IMR-90 (cell line): ENCODE measurements around the gene MDFI. TPM values are rescaled to one million over a fixed set of nuclear protein-coding genes. Genes with fewer than 3 reads are reported as not detected.

Experiments
- ATAC-seq: fragments of 200-7000 bp; cut with Tn5 transposase; 2 replicates; pipeline ENCODE4 v1.9.1; 2020; ENCODE audit warnings: low read depth, mild to moderate bottlenecking, moderate library complexity
- BruUV-seq: library from RNA; stranded (reverse); fragments of 400-500 nt; replicated peaks from 2 replicates; lab custom pipeline; 2021; lab: Mats Ljungman, UMichigan
- CTCF ChIA-PET: fragments of 300-600 bp; formaldehyde crosslinking; extraction: SDS; loops from one replicate; lab custom pipeline; 2021; ENCODE audit warnings: antibody characterized with exemption; lab: Yijun Ruan, JAX
- POLR2A ChIA-PET: fragments of 300-600 bp; sonication (Branson Sonifier 250); formaldehyde crosslinking; loops from one replicate; lab custom pipeline; 2022; ENCODE audit warnings: antibody characterized with exemption; ENCODE audit not compliant: unreplicated experiment; lab: Charles Lee
- DNase-seq: peaks from one replicate; pipeline ENCODE4 v3.0.0; 2013
- H2AFZ ChIP-seq: replicated peaks from 2 replicates; pipeline ENCODE3; 2013; ENCODE audit warnings: low read length, mild to moderate bottlenecking; ENCODE audit not compliant: poor library complexity
- H2AK5ac ChIP-seq: 2 replicates; pipeline ENCODE4 v1.6.1; 2013; ENCODE audit warnings: low read depth, low read length, inconsistent platforms
- H2AK9ac ChIP-seq: replicated peaks from 2 replicates; pipeline ENCODE3; 2013; ENCODE audit warnings: mild to moderate bottlenecking, low read depth, low read length, moderate library complexity; ENCODE audit not compliant: poor library complexity
- H2BK120ac ChIP-seq: 2 replicates; pipeline ENCODE4 v1.6.1; 2013; ENCODE audit warnings: low read depth, low read length, inconsistent platforms
- H2BK15ac ChIP-seq: 3 replicates; pipeline ENCODE4 v1.6.1; 2013; ENCODE audit warnings: low read depth, low read length, inconsistent platforms
- H2BK20ac ChIP-seq: 2 replicates; pipeline ENCODE4 v1.6.1; 2013; ENCODE audit warnings: low read depth, mild to moderate bottlenecking, inconsistent platforms, low read length, moderate library complexity
- H2BK5ac ChIP-seq: 2 replicates; pipeline ENCODE4 v1.6.1; 2013; ENCODE audit warnings: mild to moderate bottlenecking, low read depth, low read length, inconsistent platforms; ENCODE audit not compliant: poor library complexity, severe bottlenecking
- H3K14ac ChIP-seq: replicated peaks from 2 replicates; pipeline ENCODE4 v1.6.1; 2013; ENCODE audit warnings: low read depth, low read length, inconsistent platforms
- H3K18ac ChIP-seq: 2 replicates; pipeline ENCODE4 v1.6.1; 2013; ENCODE audit warnings: low read depth, low read length, control low read depth
- H3K23ac ChIP-seq: 2 replicates; pipeline ENCODE4 v1.6.1; 2013; ENCODE audit warnings: low read depth, low read length, inconsistent platforms
- H3K27ac ChIP-seq: 2 replicates; pipeline ENCODE4 v1.5.1; 2013; ENCODE audit warnings: mild to moderate bottlenecking, control low read depth, low read length; ENCODE audit not compliant: insufficient read depth
- H3K27me3 ChIP-seq: 2 replicates; pipeline ENCODE4 v1.6.1; 2013; ENCODE audit warnings: low read length; ENCODE audit not compliant: control insufficient read depth, insufficient read depth
- H3K36me3 ChIP-seq: 2 replicates; pipeline ENCODE4 v1.6.1; 2013; ENCODE audit warnings: low read length, mixed read lengths; ENCODE audit not compliant: control insufficient read depth, insufficient read depth
- H3K4ac ChIP-seq: 2 replicates; pipeline ENCODE4 v1.6.1; 2013; ENCODE audit warnings: low read depth, low read length, inconsistent platforms
- H3K4me1 ChIP-seq: 2 replicates; pipeline ENCODE4 v1.6.1; 2013; ENCODE audit warnings: low read length, mixed read lengths; ENCODE audit not compliant: control insufficient read depth, insufficient read depth
- H3K4me2 ChIP-seq: 2 replicates; pipeline ENCODE4 v1.6.1; 2013; ENCODE audit warnings: low read depth, mild to moderate bottlenecking, control low read depth, low read length, moderate library complexity
- H3K4me3 ChIP-seq: 2 replicates; pipeline ENCODE4 v1.5.1; 2013; ENCODE audit warnings: low read depth, mild to moderate bottlenecking, control low read depth, low read length, moderate library complexity; ENCODE audit not compliant: insufficient read depth
- H3K56ac ChIP-seq: 2 replicates; pipeline ENCODE4 v1.6.1; 2013; ENCODE audit warnings: low read length, inconsistent platforms; ENCODE audit not compliant: insufficient read depth; ENCODE audit errors: extremely low read depth
- H3K79me1 ChIP-seq, 2 experiments: 2 replicates each; pipeline ENCODE4 v1.6.1; 2013; ENCODE audit warnings: low read length in 2 of 2, inconsistent platforms in 1 of 2, low read depth in 1 of 2
- H3K9ac ChIP-seq: 2 replicates; pipeline ENCODE4 v1.6.1; 2013; ENCODE audit warnings: low read depth, low read length, control low read depth
- H3K9me1 ChIP-seq: 2 replicates; pipeline ENCODE4 v1.6.1; 2013; ENCODE audit warnings: low read length, inconsistent platforms; ENCODE audit not compliant: insufficient read depth
- H3K9me3 ChIP-seq: 2 replicates; pipeline ENCODE4 v1.6.1; 2013; ENCODE audit warnings: low read length; ENCODE audit not compliant: control insufficient read depth, insufficient read depth
- H4K20me1 ChIP-seq: 2 replicates; pipeline ENCODE4 v1.6.1; 2013; ENCODE audit warnings: low read length, inconsistent platforms; ENCODE audit not compliant: insufficient read depth
- H4K5ac ChIP-seq: 2 replicates; pipeline ENCODE4 v1.6.1; 2013; ENCODE audit warnings: mild to moderate bottlenecking, low read depth, low read length, control low read depth
- H4K8ac ChIP-seq, 2 experiments: 2 replicates each; pipeline ENCODE4 v1.6.1; 2013; ENCODE audit warnings: low read depth in 2 of 2, low read length in 2 of 2, control low read depth in 1 of 2, inconsistent platforms in 1 of 2
- H4K91ac ChIP-seq: 2 replicates; pipeline ENCODE4 v1.6.1; 2013; ENCODE audit warnings: low read depth, low read length, inconsistent platforms; ENCODE audit not compliant: insufficient read depth
- BHLHE40 ChIP-seq: fragments of 150-350 bp; IDR thresholded peaks from 2 replicates; pipeline ENCODE4 v1.6.1; 2016; ENCODE audit warnings: mild to moderate bottlenecking, low read depth, low read length
- CEBPB ChIP-seq: IDR thresholded peaks from 2 replicates; pipeline ENCODE4 v1.6.1; 2012; ENCODE audit warnings: low read depth, low read length, improper control_type of control experiment
- CHD1 ChIP-seq: IDR thresholded peaks from 2 replicates; pipeline ENCODE4 v1.6.1; 2012; ENCODE audit warnings: low read depth, low read length, improper control_type of control experiment
- CTCF ChIP-seq: conservative IDR thresholded peaks from 2 replicates; pipeline ENCODE4 v1.5.1; 2012; ENCODE audit warnings: mild to moderate bottlenecking, low read depth, low read length, improper control_type of control experiment
- ELK1 ChIP-seq: fragments of 150-350 bp; IDR thresholded peaks from 2 replicates; pipeline ENCODE4 v1.6.1; 2016; ENCODE audit warnings: low read depth, mild to moderate bottlenecking, low read length, moderate library complexity, borderline replicate concordance
- FOS ChIP-seq: fragments of 150-350 bp; IDR thresholded peaks from 2 replicates; pipeline ENCODE4 v1.6.1; 2016; ENCODE audit warnings: low read depth, low read length
- MAFK ChIP-seq: IDR thresholded peaks from 2 replicates; pipeline ENCODE4 v1.6.1; 2012; ENCODE audit warnings: low read depth, low read length, improper control_type of control experiment
- MAZ ChIP-seq: IDR thresholded peaks from 2 replicates; pipeline ENCODE4 v1.6.1; 2012; ENCODE audit warnings: low read depth, mild to moderate bottlenecking, low read length, improper control_type of control experiment, moderate library complexity, borderline replicate concordance
- MXI1 ChIP-seq: IDR thresholded peaks from 2 replicates; pipeline ENCODE4 v1.6.1; 2012; ENCODE audit warnings: low read depth, mild to moderate bottlenecking, low read length, moderate library complexity, borderline replicate concordance
- POLR2A ChIP-seq: IDR thresholded peaks from 2 replicates; pipeline ENCODE4 v1.6.1; 2012; ENCODE audit warnings: mild to moderate bottlenecking, low read depth, low read length
- RAD21 ChIP-seq: IDR thresholded peaks from 2 replicates; pipeline ENCODE4 v1.6.1; 2012; ENCODE audit warnings: low read length, improper control_type of control experiment
- RCOR1 ChIP-seq: IDR thresholded peaks from 2 replicates; pipeline ENCODE4 v1.6.1; 2012; ENCODE audit warnings: mild to moderate bottlenecking, low read length, improper control_type of control experiment; ENCODE audit not compliant: insufficient replicate concordance
- WGBS, 2 experiments: methylation state at CpG; one replicate each; pipeline versions ENCODE4 v1.1.5 to v1.1.7; 2013; ENCODE audit warnings: missing lambda C conversion rate in 2 of 2; ENCODE audit not compliant: insufficient read length in 1 of 2; ENCODE audit errors: extremely low coverage in 2 of 2; 5-methylcytosine and 5-hydroxymethylcytosine counted together
- dilution Hi-C: fragments of 300-500 bp; cut with HindIII; formaldehyde crosslinking; loops from one replicate; pipeline ENCODE4 v1.14.3; 2018; ENCODE audit warnings: low sequenced_read_pairs; ENCODE audit not compliant: unreplicated experiment
- in situ Hi-C: fragments of 300-500 bp; cut with MboI; formaldehyde crosslinking; loops from 3 replicates; pipeline ENCODE4 v1.14.3; 2019; ENCODE audit warnings: low sequenced_read_pairs, inconsistent platforms, mixed read lengths
- intact Hi-C: fragments of 100-400 bp; cut with micrococcal nuclease; formaldehyde crosslinking; loops from 2 replicates; pipeline ENCODE4 v1.10.0; 2022
- polyA plus RNA-seq, 3 experiments: library from polyadenylated mRNA; depleted of rRNA; stranded (reverse); fragments of >200 nt; gene quantifications; 2 replicates each; pipeline ENCODE4 v1.2.3, GENCODE V29; 2012; ENCODE audit warnings: low replicate concordance in 1 of 3
- total RNA-seq: library from RNA; depleted of rRNA; stranded (reverse); fragments of >200 nt; gene quantifications from 2 replicates; pipeline ENCODE4 v1.2.3, GENCODE V29; 2012

The MDFI gene
- total and polyA plus RNA-seq, 2 of the 4 experiments (the other 2 are of a cell fraction): 0.18 to 0.29 TPM

GRCh38 chr6:41690541-41691330, 52.5 kb downstream of the MDFI start (continued):
- TF ChIP-seq FOS: no peak

GRCh38 chr6:41691426-41692079, 53.3 kb downstream of the MDFI start:
- H3K56ac ChIP-seq: no peak overlapping the region
- WGBS, 2 experiments: 82% methylated on average over 5 of the region's 8 CpGs; no CpG with 5 or more reads in 1 of the 2 experiments
- CTCF ChIA-PET: no interaction called here
- TF ChIP-seq CHD1: no peak
- no peak for TF ChIP-seq MAZ
- no peak for TF ChIP-seq POLR2A
- TF ChIP-seq CEBPB: no peak
- TF ChIP-seq BHLHE40: no peak
- no peak for TF ChIP-seq ELK1
- no peak for TF ChIP-seq RAD21
- no peak for TF ChIP-seq CTCF
- no peak for TF ChIP-seq RCOR1
- TF ChIP-seq MXI1: no peak
- TF ChIP-seq MAFK: no peak

More at GRCh38 chr6:41691426-41692079, 53.3 kb downstream of the MDFI start:
- Histone ChIP-seq H4K20me1 (no peaks in the 10 kb centered on the region; the same call in 1 of the 2 replicates), H3K79me1 (no peaks in the 10 kb centered on the region), H2AFZ (no peak overlapping the region), H3K4ac (no peak overlapping the region), H4K8ac (no peak overlapping the region), H2AK9ac (no peak overlapping the region), H2BK120ac (no peak overlapping the region), H3K23ac (no peak overlapping the region), H3K4me2 (no peak overlapping the region), H2BK15ac (no peak overlapping the region), H2BK5ac (no peak overlapping the region), H2BK20ac (no peak overlapping the region), H3K27me3 (no peaks in the 10 kb centered on the region; the same call in 1 of the 2 replicates), H3K9me3 (no peaks in the 10 kb centered on the region), H4K91ac (no peak overlapping the region), H4K5ac (no peak overlapping the region), H3K9me1 (0 out of 2 replicates have a peak, but pooled peaks cover 2% of the 10 kb centered on the region), H3K4me1 (peaks cover 7% of the 10 kb centered on the region), H3K14ac (no peak overlapping the region), H3K18ac (no peak overlapping the region), H2AK5ac (no peak overlapping the region), H3K9ac (no peak overlapping the region), H3K4me3 (no peak overlapping the region), H3K36me3 (no peaks in the 10 kb centered on the region), H3K27ac (no peak overlapping the region)
- BruUV-seq: no TSS peak
- in situ Hi-C loops (no loop called here), intact Hi-C loops (no loop called here), dilution Hi-C loops (no loop called here)
- POLR2A ChIA-PET: no interaction called here
- ATAC-seq: no peak
- no peak for DNase-seq
